Inferior parietal cortex (tissue), 1 donor: ENCODE measurements around the gene FOXF2.

Experiments used
- DNase-seq: peaks from one replicate; pipeline ENCODE4 v3.0.0-alpha.2; 2016; ENCODE audit errors: extremely low spot score

The FOXF2 gene

DNA sequence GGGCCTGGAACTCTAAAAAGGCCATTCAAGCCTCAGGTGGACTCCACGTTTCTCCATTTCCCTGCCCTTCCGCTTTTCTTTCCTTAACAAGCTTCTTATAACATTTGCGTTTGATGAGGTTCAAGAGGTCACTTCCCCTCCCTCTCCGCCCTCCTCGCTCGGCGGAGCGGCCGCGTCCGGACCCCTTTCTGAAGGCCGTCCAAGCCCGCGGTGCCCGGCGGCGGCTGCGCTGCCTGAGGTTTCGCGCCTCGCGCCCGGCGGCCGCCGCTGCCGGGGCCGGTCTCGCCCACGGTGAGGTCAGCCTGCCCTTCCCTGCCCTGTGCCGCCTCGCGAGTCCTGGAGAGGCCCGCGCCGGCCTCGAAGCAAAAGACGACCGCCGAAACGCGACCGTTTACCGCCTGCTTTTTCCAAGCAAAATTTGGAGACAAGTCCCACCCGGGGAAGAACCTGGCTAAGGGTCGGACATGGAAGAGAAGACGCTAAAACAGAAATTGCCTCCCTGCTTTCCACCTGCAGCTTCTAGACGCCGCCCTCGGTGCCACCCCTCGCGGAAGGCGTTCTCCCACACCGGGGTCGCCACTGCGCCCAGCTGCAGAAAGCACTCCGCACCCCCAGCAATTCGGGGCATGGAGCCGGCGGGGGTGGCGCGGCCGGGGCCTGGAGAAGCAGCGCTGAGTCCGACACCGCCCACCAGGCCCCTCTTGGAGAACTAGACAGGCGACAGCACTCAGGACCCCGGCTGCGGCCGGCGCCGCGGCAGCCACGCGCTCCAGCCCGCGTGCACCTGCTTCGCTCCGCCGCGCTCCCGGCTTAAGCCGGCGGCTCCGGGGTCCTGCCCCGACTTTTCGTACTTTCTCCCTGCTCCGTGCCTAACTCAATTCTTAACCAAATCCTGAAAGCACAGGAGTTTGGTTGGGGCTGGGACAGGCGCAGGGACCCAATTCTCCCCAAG, 11.0 kb upstream of the FOXF2 start:
- no peak for DNase-seq

DNA sequence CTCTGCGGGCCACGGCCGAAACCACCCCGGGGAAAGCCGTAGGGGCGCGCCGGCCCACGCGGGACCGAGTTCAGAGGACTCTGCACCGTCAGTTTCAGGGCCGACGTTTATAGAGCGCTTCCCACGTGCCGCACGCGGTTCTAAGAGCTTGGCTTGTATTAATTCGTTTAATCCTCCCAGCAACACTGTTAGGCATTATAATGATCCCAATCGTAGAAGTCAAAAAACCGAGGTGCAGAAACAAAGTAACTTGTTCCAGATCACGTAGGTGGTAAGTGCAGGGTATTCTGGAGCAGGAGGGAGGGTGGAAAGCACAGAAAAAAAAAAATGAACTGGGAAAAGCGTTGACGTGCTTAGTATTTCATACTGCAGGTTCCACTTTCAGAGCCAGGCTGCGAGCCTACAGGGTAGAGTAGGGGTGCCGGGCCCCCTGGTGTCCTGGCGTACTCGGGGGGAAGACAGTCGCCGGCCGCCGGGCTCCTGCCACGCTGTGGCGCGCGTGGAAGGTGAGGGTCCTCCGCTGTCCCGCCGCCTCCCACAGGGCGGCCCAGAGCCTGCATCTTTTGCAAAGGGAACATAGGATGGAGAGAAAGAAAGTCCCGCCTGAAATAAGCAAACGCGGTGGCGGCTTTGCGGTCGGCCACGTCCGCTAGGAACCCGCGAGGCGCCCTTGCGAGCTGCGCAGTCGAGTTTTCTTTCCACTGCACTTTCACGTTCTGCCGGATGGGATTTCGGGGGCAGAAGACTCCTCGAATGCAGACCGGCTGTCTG, 10.2 kb upstream of the FOXF2 start:
- DNase-seq, result no peak

DNA sequence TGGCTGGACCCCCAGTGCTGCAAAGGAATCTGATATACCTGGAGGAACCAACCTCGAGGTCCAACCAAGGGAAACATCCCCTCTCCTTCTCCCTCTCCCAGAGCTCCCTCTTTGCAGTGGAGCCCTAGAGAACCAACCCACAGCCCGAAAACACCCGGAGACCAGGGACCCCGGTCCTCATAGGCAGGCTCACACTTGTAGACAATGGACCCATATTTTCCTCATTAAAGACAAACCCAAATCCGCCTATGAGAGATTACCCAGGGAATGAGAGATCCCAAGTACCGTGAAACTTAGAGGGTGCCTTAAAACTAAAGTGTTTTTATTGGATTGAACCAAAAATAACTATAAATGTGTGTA, 9.6 kb upstream of the FOXF2 start:
- DNase-seq, result no peak

DNA sequence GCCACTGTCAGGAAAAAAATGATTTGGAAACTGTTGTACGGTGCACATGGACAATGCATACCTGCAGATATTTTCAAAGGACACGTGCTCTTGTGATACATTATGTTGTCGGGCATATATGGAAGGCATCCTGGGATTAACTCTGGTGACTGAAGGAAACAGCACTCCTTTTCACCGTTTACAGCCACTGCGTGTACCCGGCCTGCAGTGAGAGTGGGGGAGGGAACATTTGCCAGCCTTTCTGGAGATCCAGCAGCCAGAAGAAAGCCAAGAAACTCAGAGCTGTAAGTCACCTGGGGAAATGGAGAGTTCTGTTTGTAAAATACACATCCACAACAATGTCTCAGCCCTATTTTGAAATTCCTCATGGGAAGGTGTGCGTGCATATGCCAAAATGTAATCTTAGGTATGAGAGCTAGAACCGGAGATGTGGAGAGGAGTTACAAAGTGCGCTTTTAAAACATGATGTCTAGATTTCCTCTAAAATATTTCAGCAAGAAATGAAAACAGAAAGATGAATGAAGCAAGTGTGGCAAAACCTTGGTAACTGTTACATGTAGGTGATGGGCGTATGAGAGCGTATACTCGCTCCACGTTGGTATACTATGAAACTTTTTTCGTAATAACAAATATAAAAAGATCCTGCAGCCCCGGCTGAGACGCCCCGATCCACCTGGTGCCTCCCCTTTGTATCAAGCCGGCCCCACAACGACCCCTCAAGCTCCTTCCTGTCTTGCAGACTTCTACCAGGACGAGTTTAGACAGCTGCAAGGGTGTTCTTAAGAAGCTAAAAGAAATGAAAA, 8.6 kb upstream of the FOXF2 start:
- DNase-seq, result no peak

DNA sequence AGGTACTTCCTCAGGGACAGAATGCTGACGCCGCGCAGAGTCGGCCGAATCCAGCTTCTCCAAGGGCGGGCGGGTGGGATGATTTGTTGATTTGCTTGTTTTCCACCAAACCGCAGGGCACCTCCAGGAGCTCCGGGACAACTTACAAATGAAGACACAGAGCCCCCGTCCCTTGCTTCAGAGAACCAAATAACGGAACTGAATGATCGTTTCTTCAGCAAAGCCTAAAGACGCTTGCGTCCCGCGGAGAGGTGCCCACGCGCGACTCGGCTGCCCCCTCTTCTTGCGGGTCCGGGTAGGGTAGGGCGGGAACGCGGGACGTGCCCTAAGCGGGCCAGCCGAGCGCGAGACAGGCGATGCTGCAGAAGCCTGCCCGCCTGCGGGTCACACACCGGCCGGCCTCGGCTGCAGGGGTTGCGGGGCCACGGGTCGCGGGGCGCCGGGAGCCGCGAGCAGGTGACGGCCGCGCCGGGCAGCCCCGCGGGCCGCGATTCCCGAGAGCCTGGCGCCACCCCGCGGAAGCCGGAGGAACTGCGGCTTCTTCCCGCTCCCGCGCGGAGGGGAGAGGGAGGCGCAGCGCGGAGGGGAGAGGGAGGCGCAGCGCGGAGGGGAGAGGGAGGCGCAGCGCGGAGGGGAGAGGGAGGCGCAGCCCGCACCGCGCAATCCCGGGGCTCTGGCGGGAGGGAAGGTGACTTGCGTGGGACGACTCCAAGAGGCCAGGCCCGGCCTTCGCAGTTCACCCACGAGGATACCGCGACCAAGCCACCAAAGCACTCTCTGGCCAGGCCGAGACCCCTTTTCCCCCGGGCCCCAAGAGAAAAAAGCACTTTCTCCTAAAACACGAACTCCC, 7.7 kb upstream of the FOXF2 start:
- DNase-seq, result peak; percentile 59

DNA sequence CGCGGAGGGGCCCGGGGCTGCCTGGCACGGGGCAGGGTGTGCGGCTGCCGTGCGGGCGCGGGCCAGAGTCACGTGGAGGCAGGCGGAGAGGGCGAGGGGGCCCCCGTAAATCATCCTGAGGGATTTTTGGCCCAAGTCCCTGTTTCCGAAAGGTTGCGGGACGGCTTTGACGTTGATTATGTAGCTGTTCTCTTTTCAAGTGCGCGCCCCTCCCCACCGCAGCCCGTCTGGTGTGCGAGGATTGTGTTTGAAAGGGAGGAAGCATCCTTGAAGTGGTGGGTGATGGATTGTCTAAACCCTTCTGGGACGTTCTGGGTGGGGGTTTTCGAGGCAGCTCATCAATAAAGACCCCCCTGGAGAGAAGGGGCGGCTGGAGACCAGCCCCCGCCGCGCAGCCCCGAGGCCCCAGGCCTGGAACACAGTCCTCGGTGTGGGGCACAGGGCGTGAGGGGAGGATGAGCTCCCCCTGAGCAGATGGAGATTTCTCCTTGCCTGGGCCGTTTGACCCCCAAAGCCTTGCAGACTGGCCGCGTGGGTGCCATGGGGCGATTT, 7.0 kb upstream of the FOXF2 start:
- DNase-seq, result no peak

DNA sequence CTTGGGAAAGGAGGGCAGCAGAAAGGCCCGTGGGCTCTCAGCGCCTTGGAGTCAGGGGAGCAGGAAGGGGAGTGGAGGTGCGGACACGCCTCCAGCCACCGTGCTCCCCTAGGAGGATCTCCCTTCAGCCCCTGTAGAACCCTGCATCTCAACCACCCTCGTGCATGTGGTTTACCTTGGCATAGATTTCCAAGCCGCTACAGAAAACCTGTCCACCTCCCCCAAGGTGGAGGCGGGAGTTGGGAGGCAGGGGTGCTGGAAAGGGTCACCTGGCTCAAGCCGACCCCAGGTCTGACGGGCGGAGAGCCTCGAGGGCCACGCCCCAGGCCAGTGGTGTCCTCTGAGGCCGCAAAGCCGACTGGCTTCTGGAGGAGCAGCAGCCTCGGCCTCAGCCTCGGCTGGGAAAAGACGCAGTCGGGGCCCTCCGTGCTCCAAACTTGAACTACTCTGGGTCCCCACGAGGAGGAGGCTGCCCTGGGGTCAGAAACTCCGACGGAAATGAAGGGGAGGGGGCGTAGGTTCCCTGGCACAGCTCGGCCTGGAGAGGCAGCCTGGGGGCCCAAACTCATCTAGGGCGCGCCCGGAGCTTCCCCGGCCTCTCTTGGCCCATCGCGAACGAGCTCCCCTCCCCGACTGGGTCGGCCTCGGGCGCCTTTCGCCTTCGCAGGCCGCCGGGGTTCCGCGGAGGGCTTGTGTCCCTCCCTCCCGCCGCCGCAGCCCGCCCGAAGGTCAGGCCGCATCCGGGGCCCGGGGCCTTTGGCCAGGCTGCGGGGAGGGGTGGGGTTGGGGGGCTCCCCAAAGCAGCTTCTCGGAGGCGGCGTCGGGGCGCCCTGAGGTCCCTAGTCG, 6.3 kb upstream of the FOXF2 start:
- DNase-seq, result no peak

DNA sequence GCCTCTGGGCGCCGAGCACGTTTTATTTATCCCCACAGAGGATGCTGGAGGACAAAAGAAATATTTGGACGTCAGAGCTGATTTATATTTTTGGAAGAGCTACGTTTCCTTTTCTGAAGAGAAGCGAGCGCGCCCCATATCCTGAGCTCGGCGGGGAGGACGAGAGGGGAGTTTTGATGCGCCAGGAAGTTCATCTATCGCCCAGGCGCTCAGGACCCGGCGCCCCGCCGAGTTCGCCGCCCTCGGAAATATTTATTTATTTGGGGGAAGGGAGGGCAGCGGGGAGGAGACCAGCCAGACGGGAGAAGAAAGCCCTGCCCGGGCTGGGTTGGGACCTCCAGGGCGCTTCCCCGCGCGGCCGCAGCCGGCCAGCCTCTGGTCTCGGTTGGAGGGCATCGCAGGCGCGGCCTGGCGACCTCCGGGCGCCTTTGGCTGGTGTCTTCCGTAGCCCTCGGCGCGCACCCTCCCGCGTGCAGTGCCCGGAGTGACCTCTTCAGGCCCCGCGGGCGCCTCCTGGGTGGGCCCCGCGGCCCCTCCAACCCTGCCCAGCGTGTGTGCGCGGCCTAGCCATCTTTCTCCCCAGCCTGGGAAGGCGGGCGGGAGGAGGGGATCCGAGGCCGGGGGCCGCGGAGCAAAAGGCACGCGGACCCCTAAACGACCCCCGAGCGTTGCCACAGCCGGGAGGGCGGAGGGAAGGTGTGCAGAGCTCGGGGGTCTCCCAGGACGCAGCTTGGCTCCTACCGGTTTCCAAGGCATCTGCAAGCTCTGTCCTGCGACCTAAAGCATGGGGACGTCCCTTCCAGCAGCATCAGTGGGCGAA, 5.4 kb upstream of the FOXF2 start:
- DNase-seq, result no peak

DNA sequence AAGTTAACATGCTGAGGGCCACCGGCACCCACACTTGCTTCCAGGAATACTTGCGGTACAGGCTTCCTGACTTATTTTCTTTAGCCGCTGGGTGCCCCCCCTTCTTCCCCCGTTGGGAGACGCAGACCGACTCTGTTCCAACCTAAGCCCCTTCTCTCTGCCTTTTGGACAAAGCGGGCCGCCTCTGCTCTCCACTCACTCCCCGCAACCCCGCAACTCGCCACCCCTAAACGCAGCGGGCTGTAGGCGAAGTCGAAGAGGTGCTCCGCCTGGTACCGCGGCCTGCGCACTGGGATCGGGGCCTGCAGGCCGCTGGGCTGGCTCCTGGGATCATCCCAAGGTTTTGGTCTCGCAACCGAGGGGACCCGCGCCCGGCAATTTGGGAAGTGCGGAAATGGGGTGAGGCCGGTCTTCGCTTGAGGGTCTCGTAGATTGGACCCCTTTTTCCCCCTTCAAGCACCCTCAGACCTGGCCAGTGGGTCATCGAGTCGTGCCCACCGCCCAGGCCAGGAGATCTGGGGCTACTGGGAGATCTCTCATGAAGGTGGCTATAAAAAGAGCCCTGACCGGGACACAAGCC, 4.7 kb upstream of the FOXF2 start:
- DNase-seq, result no peak

DNA sequence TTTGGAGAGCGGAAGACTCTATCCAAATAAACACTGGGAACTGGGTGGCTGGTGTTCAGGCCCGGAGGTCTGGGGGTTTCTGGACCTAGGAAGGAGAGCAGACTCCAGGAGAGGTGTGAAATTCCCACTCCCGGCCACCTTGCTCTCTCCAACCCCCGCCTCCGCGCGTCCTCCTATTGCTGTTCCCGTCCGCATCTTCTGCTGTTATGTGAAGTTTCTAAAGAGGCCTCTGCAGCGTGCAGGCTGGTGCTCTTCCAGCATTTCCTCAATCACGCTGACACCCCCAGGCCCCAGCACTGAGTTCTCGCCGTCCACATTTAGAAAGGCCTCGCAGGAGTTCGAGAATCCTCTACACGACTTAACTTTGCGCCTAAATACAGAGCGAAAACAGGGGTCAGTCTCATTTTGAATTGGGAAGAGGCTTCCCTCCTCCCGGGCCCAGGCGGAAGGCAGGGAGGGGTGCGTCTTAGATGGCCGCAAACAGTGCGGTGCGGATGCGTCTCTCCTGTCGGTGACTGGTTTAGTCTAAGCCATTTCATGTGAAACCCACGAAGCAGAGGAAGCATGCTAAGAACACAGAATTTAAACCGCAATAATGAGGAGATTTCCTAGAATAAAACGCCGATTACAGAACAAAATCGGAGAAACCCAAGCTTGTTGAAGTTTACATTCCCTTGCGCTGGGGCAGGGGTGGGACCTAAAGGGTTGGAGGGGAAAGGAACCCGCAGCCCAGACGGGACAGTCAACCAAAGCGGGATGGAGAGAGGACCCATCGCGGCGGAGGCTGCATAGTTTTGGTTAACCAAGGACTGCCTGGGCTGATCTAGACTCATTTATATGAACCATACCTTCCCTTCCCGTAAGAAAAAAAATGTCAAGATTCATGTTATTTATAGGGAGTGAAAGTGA, 4.0 kb upstream of the FOXF2 start:
- DNase-seq, result no peak

DNA sequence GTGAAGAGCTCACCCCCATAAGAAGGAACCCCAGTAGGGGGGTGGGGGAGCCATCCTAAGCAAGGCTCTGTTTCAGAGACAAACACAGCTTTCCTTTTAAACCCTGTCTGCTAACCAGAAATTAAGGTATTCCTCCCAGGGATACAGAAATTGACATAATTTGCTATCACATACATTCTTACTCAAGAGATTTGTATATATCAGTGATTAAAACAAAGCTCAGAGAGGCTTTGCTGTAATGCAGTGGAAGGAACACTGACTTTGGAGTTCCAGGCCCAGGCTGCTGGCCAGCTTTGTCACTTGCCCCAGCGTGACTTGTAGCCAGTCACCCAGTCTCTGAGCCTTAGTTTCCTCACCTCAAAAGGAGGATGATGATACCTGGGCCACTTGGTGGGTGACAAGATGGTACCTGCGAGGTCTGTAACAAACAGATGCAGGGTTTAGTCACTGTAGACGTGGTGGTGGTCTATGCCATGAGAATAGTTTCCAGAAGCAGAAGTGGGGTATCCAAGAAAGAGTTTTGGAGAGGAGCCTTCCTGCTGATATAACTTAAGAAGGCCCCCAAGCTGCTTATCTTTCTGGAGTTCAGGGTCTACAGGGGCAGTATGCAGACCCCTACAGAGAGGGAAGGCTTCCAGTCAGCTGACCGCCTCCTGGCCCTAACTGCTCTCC, 3.2 kb upstream of the FOXF2 start:
- DNase-seq, result no peak

DNA sequence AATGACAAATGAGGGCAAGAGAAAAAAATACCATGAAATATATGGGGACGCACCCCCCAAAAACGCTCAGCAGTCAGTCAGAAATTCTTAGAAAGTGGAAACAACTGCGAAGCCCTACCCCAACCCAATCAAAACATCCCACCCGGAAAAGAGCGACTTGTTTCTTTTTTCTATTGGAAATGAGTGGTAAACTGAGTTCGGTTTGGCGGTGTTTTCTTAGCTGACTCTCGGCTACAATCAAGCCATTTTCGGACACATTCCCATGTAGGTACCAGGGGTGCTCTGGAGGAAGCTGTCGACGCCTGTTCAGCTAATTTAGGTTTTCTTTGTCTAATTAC, 1.9 kb upstream of the FOXF2 start:
- DNase-seq, result no peak

DNA sequence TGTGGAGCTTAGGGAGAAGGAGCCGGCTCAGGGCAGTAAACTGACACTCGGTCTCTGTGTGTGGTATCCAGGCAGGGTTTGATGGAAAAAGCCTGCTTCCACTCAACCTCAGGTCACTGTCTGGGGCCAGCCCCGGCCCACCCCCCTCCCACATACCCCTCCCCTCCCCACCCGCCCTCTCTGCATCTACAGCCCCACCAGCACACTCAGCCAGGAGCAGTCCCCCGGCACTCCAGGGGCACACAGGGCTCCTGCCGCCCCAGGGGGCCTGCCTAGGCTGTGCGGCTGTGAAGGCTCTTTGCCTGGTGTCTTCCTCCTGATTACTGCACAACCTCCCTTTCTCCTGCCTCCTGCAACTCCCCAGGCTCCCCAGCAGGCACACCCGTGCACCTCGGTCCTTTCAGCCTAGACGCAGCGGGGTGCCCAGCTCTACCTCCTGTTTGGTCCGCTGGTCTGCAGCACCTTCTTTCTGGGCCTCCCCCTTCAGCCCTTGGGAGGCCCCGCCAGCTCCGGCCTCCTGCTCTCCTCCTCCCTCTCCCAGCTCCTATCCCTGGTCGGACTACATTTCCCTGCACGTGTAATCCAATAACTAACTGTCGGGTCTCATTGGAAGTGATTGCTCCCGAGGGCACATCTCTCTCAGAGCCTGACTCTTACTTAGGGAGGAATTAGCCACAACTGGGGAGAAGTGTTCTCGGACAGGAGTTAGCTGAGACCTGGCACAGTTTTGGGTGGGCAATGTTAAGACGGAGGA, 1.3 kb upstream of the FOXF2 start:
- DNase-seq, result no peak

DNA sequence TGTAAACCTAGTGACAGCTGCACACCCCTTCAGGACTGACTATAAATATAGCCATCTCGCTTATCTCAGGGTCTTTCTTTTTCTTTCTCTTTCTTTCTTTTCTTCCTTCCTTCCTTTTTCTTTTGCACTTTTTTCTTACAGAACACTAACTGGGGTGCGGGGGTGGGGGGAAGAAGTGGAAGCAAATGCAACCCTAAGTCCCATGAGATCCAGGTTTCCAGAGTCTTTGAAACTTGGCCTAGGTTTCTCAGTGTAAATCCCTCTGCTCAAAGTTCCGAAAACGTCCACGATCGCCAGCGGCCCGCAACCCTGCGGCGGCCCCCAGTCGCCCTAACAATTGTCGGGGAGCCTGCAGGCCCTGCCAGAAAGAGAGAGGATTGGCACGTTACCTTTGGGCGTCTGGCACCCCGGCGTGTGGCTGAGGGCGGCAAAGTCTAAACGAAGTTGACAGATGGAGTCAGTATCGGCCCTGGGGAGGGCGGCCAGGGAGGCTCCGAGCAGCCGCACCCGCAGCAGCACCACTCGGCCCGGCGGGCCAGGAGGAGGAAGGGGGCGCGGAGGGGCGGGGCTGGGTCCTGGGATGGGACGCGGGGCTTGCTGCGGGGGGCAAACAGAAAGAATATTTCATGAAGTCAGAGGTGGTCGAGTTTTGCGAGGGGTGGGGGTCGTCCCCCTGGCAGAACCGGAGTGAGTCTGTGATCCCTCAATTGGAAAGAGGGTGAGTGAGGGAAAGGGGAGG, 577 bp upstream of the FOXF2 start:
- DNase-seq, result no peak

DNA sequence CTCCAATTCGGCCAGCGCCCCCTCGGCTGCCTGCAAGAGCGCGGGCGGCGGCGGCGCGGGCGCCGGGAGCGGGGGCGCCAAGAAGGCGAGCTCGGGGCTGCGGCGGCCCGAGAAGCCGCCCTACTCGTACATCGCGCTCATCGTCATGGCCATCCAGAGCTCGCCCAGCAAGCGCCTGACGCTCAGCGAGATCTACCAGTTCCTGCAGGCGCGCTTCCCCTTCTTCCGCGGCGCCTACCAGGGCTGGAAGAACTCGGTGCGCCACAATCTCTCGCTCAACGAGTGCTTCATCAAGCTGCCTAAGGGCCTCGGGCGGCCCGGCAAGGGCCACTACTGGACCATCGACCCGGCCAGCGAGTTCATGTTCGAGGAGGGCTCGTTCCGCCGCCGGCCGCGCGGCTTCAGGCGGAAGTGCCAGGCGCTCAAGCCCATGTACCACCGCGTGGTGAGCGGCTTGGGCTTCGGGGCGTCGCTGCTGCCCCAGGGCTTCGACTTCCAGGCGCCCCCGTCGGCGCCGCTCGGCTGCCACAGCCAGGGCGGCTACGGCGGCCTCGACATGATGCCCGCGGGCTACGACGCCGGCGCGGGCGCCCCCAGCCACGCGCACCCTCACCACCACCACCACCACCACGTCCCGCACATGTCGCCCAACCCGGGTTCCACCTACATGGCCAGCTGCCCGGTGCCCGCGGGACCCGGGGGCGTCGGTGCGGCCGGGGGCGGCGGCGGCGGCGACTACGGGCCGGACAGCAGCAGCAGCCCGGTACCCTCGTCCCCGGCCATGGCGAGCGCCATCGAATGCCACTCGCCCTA, 963 bp downstream of the FOXF2 start:
- no peak for DNase-seq
